MM.1S (cell line): ENCODE results near the gene SCIN.
"Not testable (repeated sequence)": the region's sequence is repeated elsewhere in the genome, so short reads cannot be mapped to it uniquely, and the experiment has no call there.

Experiments
- DNase-seq: peaks from one replicate; pipeline ENCODE4 v3.0.0-alpha.2; 2015
- H2AFZ ChIP-seq: fragments of 300-600 bp; sonication (generic); 2 replicates; pipeline ENCODE4 v1.6.0; 2016; ENCODE audit warnings: antibody characterized with exemption, low read length
- H3F3A ChIP-seq: fragments of 300-600 bp; sonication (generic); 2 replicates; pipeline ENCODE4 v1.6.1; 2016; ENCODE audit warnings: mild to moderate bottlenecking, antibody characterized with exemption, low read length, moderate library complexity, mixed read lengths; ENCODE audit not compliant: insufficient read depth
- H3K27ac ChIP-seq: fragments of 300-600 bp; sonication (generic); 2 replicates; pipeline ENCODE4 v1.5.1; 2016; ENCODE audit warnings: mild to moderate bottlenecking, low read length
- H3K27me3 ChIP-seq: fragments of 300-600 bp; sonication (generic); replicated peaks from 2 replicates; pipeline ENCODE4 v1.6.0; 2016; ENCODE audit warnings: low read length; ENCODE audit not compliant: insufficient read depth
- H3K36me3 ChIP-seq: fragments of 300-600 bp; sonication (generic); replicated peaks from 2 replicates; pipeline ENCODE4 v1.6.1; 2016; ENCODE audit warnings: mild to moderate bottlenecking, low read length, mixed read lengths; ENCODE audit not compliant: insufficient read depth
- H3K4me1 ChIP-seq: fragments of 300-600 bp; sonication (generic); 2 replicates; pipeline ENCODE4 v1.6.1; 2016; ENCODE audit warnings: low read length, mixed read lengths
- H3K4me2 ChIP-seq: fragments of 300-600 bp; sonication (generic); 2 replicates; pipeline ENCODE4 v1.6.0; 2016; ENCODE audit warnings: low read depth, low read length
- H3K4me3 ChIP-seq: fragments of 300-600 bp; sonication (generic); 2 replicates; pipeline ENCODE4 v1.5.1; 2016; ENCODE audit warnings: low read length, mixed read lengths
- H3K79me2 ChIP-seq: fragments of 300-600 bp; sonication (generic); 2 replicates; pipeline ENCODE4 v1.6.1; 2016; ENCODE audit warnings: mixed run types, low read length, mixed read lengths
- H3K9ac ChIP-seq: fragments of 300-600 bp; sonication (generic); 2 replicates; pipeline ENCODE4 v1.6.1; 2016; ENCODE audit warnings: low read length, mixed read lengths
- H3K9me2 ChIP-seq: fragments of 300-600 bp; sonication (generic); replicated peaks from 2 replicates; pipeline ENCODE4 v1.6.1; 2016; ENCODE audit warnings: mild to moderate bottlenecking, low read length, mixed read lengths; ENCODE audit not compliant: insufficient read depth
- H3K9me3 ChIP-seq: fragments of 300-600 bp; sonication (generic); replicated peaks from 2 replicates; pipeline ENCODE4 v1.6.1; 2016; ENCODE audit warnings: mild to moderate bottlenecking, low read length, mixed read lengths; ENCODE audit not compliant: insufficient read depth
- H4K20me1 ChIP-seq: fragments of 300-600 bp; sonication (generic); 2 replicates; pipeline ENCODE4 v1.6.1; 2016; ENCODE audit warnings: mild to moderate bottlenecking, low read length, moderate library complexity, mixed read lengths; ENCODE audit not compliant: insufficient read depth
- CTCF ChIP-seq: fragments of 300-600 bp; sonication (generic); IDR thresholded peaks from 2 replicates; pipeline ENCODE4 v1.5.1; 2016; ENCODE audit warnings: antibody characterized with exemption, low read length, mixed read lengths
- EZH2 ChIP-seq: fragments of 300-600 bp; sonication (generic); optimal IDR thresholded peaks from 2 replicates; pipeline ENCODE3; 2017; ENCODE audit warnings: low read depth, mild to moderate bottlenecking, antibody characterized with exemption, low read length, mixed read lengths
- EZH2phosphoT487 ChIP-seq: fragments of 300-600 bp; sonication (generic); IDR thresholded peaks from 2 replicates; pipeline ENCODE4 v1.6.1; 2018; ENCODE audit warnings: antibody characterized with exemption, low read length

Gene SCIN

GRCh38 chr7:12643001-12643643, 72.6 kb downstream of the SCIN start:
- no peaks in the 10 kb centered on the region for H4K20me1 ChIP-seq
- H3K9ac ChIP-seq, result no peak overlapping the region
- H3K9me2 ChIP-seq, result no peaks in the 10 kb centered on the region
- no peak for TF ChIP-seq CTCF
- TF ChIP-seq EZH2phosphoT487, result no peak
- TF ChIP-seq EZH2, result no peak
- H3K36me3 ChIP-seq, result no peaks in the 10 kb centered on the region
- no peaks in the 10 kb centered on the region for H3K9me3 ChIP-seq
- no peaks in the 10 kb centered on the region for H3K27me3 ChIP-seq
- H3K4me1 ChIP-seq, result peaks cover 5% of the 10 kb centered on the region
- H3K79me2 ChIP-seq, result no peaks in the 10 kb centered on the region
- no peak overlapping the region for H3K4me2 ChIP-seq
- H2AFZ ChIP-seq, result no peak overlapping the region
- H3K4me3 ChIP-seq, result no peak overlapping the region
- H3F3A ChIP-seq, result peaks cover 4% of the 10 kb centered on the region; the same call in 1 of the 2 replicates
- H3K27ac ChIP-seq, result no peak overlapping the region
- no peak for DNase-seq

GRCh38 chr7:12643644-12644043, 73.1 kb downstream of the SCIN start:
- Histone ChIP-seq H3K27me3 (no peaks in the 10 kb centered on the region), H3F3A (no peaks in the 10 kb centered on the region), H3K4me3 (no peak overlapping the region), H3K9ac (no peak overlapping the region), H3K4me1 (peaks cover 4% of the 10 kb centered on the region; the same call in 1 of the 2 replicates), H3K27ac (no peak overlapping the region), H3K9me3 (no peaks in the 10 kb centered on the region), H3K4me2 (no peak overlapping the region), H2AFZ (no peak overlapping the region), H4K20me1 (no peaks in the 10 kb centered on the region), H3K9me2 (no peaks in the 10 kb centered on the region), H3K79me2 (no peaks in the 10 kb centered on the region), H3K36me3 (no peaks in the 10 kb centered on the region)
- no peak for DNase-seq
- no peak for TF ChIP-seq CTCF
- no peak for TF ChIP-seq EZH2phosphoT487
- TF ChIP-seq EZH2, result no peak

GRCh38 chr7:12645212-12645611, 74.7 kb downstream of the SCIN start:
- not testable (repeated sequence) for H3K4me3 ChIP-seq, H3K36me3 ChIP-seq, H3K4me1 ChIP-seq, H3K27me3 ChIP-seq, H3K27ac ChIP-seq, H3F3A ChIP-seq, H4K20me1 ChIP-seq, H3K79me2 ChIP-seq, H3K4me2 ChIP-seq, H2AFZ ChIP-seq, H3K9me3 ChIP-seq, DNase-seq, H3K9ac ChIP-seq, H3K9me2 ChIP-seq

GRCh38 chr7:12646139-12646538, 75.6 kb downstream of the SCIN start:
- H3F3A ChIP-seq, result no peaks in the 10 kb centered on the region
- DNase-seq, result no peak
- TF ChIP-seq EZH2 (no peak), EZH2phosphoT487 (no peak), CTCF (no peak)

More at GRCh38 chr7:12646139-12646538, 75.6 kb downstream of the SCIN start:
- no peak overlapping the region for H3K4me2 ChIP-seq
- H3K9me2 ChIP-seq, result no peaks in the 10 kb centered on the region
- no peaks in the 10 kb centered on the region for H4K20me1 ChIP-seq
- H3K9ac ChIP-seq, result no peak overlapping the region
- H2AFZ ChIP-seq, result no peak overlapping the region
- H3K4me1 ChIP-seq, result no peaks in the 10 kb centered on the region
- no peaks in the 10 kb centered on the region for H3K27me3 ChIP-seq
- no peaks in the 10 kb centered on the region for H3K9me3 ChIP-seq
- H3K27ac ChIP-seq, result no peak overlapping the region
- H3K36me3 ChIP-seq, result no peaks in the 10 kb centered on the region
- no peaks in the 10 kb centered on the region for H3K79me2 ChIP-seq
- no peak overlapping the region for H3K4me3 ChIP-seq
